ENCODE data around the gene NUDT3. TPM values are rescaled to one million over a fixed set of nuclear protein-coding genes. Genes with fewer than 3 reads are reported as not detected.
A peak's percentile ranks its signal among the peaks of the same experiment; 100 is the strongest.

Gene NUDT3
- total and polyA plus RNA-seq, 9 of the 15 experiments (the other 6 are each of a cell fraction or from before 2014, with no cell fraction given), result 5.4 to 81.2 (median 56.4) TPM

GRCh38 chr6:34324738-34325444, 67.6 kb downstream of the NUDT3 start (continued):
- TF ChIP-seq THAP12 (CRISPR knock-in tag; IDR thresholded peaks at IDR 0.05), result no peak
- TF ChIP-seq TAF15 (IDR thresholded peaks at IDR 0.05; ENCODE audit: low read depth, low read length), result no peak
- TF ChIP-seq JUND (IDR thresholded peaks at IDR 0.05; ENCODE audit: borderline replicate concordance, low read depth, low read length), result no peak
- TF ChIP-seq JUND (tag; IDR thresholded peaks at IDR 0.05; ENCODE audit: borderline replicate concordance, low read depth, low read length), result peak; percentile 38; the same call in 2 of the 3 replicates
- TF ChIP-seq ZNF696 (CRISPR knock-in tag; conservative IDR thresholded peaks at IDR 0.05), result no peak
- no peak for TF ChIP-seq ZNF217 (CRISPR knock-in tag; IDR thresholded peaks at IDR 0.05)
- 0 out of 2 replicates have a peak, but pooled peaks have one; percentile 18 for TF ChIP-seq ZKSCAN8 (CRISPR knock-in tag; IDR thresholded peaks at IDR 0.05)
- no peak for TF ChIP-seq POLR3G (IDR thresholded peaks at IDR 0.05; ENCODE audit: extremely low read depth, insufficient read length, insufficient replicate concordance)
- TF ChIP-seq LCOR (CRISPR knock-in tag; IDR thresholded peaks at IDR 0.05), result no peak
- no peak for TF ChIP-seq NCOA6 (IDR thresholded peaks at IDR 0.05)
- TF ChIP-seq ATF3 (IDR thresholded peaks at IDR 0.05), result no peak
- no peak for TF ChIP-seq ATF3 (CRISPR knock-in tag; conservative IDR thresholded peaks at IDR 0.05)
- TF ChIP-seq PATZ1 (CRISPR knock-in tag; IDR thresholded peaks at IDR 0.05; ENCODE audit: borderline replicate concordance), result no peak
- no peak for TF ChIP-seq CREB1 (IDR thresholded peaks at IDR 0.05)
- TF ChIP-seq CREB1 (CRISPR knock-in tag; IDR thresholded peaks at IDR 0.05), result no peak
- TF ChIP-seq ZNF197 (CRISPR knock-in tag; IDR thresholded peaks at IDR 0.05; ENCODE audit: low read depth), result no peak
- TF ChIP-seq E2F4 (CRISPR knock-in tag; IDR thresholded peaks at IDR 0.05; ENCODE audit: low read depth), result no peak
- TF ChIP-seq TRIM24 (IDR thresholded peaks at IDR 0.05), result no peak
- no peak for TF ChIP-seq POLR3A (IDR thresholded peaks at IDR 0.05; ENCODE audit: borderline replicate concordance, extremely low read depth, insufficient read depth, insufficient read length)
- no peak for TF ChIP-seq TFAP4 (CRISPR knock-in tag; IDR thresholded peaks at IDR 0.05; ENCODE audit: borderline replicate concordance)
